HL-60/S4 treated with retinoic acid at 250 ng/mL for 4 days and 3 days (cell line): Measurements from ENCODE around the gene PPP1R3F.
"Not testable (repeated sequence)": the region's sequence is repeated elsewhere in the genome, so short reads cannot be mapped to it uniquely, and the experiment has no call there.

ENCODE experiments used
- in situ Hi-C: fragments of 300-500 bp; cut with MboI; formaldehyde crosslinking; loops from 2 replicates; pipeline ENCODE4 v1.7.0; 2022; ENCODE audit warnings: low sequenced_read_pairs

Gene PPP1R3F

DNA sequence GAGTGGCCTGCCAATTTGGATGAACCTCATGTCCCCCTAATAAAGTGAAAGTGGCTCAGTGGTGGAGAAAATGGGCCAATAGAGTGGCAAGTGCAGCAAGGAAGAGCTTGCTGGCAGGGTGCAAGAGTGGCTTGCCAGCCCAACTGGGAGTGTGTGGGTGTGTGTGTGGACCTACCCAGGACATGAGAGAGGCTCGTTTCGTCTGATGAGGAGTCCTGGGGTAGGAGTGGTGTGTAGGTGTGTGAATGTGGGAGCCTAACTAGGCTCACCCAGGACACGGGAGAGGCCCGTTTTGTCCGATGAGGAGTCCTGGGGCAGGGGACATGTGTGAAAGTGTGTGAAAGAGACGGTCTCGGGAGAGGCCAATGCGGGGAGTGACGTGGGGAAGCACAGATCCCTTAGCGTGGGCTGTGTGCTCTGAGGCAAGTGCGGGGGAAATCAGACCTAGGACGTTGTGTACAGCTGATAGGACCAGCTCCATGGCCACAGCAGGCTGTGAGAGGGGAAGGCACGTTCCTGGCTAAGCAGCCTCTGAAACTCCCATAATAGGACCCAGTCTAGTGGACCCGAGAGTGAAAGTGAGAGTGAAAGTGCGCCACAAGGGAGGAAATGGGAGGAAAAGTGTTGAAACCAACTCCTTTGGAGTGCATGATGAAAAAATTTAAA lies 39.1 kb downstream of the PPP1R3F start:
- in situ Hi-C loops, result no loop called here

DNA sequence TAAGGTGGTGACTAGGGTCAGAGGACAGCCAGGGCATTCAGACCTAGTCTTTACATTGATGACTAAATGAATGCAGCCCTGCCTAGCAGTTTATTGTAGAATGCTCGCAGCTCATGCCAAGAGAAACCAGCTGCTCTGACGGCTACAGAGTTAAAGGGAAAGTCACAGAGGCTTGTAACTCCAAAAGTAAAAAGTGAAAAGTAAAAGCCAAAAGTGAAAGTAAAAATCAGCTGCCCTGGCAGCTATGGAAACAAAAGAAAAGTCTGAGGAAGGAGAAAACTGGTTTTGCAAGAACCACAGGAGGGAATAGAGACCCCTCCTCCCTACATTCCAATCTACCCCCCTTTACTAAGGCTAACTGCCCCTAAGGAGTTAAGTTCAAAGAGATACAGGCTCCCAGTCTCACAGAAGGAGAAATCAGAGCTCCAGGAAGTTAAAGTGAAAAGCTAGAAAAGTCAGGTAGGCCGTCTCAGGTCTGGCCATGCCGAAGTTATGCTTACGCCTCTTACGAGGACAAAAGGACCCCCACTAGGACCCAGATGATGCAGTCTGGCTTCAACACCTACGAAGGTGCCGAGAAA lies 39.9 kb downstream of the PPP1R3F start:
- in situ Hi-C loops, result no loop called here

DNA sequence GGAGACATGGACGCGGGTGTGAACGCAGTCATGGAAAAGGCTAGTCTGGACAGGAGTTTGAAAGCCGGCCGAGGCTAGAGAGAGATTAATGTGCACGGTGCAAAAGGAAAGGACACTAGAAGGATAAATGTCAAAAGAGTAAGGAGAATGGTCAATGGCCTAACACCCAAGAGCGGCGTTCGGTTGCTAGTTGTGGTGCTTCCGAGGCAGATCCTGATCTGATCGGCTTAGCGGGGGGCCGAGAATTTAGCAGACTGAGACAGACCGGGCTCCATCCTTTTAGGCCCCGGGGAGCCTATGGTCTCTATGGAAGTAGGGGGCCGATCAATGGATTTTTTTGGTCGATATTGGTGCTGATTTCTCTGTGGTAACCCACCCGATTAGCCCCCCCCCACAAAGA lies 40.8 kb downstream of the PPP1R3F start:
- in situ Hi-C loops, result no loop called here

DNA sequence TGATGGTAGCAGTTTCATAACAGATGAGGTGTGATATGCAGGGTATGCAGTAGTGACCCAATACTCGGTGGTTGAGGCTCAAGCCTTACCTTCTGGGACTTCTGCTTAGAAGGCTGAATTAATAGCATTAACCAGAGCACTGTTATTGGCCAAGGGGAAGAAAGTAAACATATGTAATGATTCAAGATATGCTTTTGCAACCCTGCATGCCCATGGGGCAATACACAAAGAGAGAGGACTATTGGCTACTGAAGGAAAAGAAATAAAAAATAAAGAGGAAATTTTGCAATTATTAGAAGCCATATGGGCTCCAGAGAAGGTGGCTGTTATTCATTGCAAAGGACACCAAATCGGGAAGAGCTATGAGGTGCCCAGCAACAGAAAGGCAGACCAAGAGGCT lies 42.6 kb downstream of the PPP1R3F start:
- in situ Hi-C loops, result no loop called here

DNA sequence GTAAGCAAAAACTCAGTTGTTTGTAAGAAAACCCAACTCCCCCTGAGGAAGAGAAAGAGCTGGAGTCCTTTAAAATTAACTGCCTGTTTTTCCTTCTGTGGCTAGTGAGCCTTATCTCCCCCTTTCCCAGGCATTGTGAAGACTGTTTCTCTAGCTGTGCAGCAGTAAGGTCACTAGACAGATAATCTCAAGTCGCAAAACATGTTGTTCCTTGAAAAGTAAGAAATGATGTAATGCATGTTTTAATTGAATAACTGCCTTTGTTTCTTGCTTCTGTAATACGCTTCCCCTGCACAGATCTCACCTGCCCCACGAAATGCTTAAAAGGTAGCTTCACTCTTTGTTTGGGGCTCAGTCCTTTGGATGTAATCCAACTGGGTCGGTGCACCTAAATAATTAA lies 46.5 kb downstream of the PPP1R3F start:
- in situ Hi-C loops, result no loop called here

DNA sequence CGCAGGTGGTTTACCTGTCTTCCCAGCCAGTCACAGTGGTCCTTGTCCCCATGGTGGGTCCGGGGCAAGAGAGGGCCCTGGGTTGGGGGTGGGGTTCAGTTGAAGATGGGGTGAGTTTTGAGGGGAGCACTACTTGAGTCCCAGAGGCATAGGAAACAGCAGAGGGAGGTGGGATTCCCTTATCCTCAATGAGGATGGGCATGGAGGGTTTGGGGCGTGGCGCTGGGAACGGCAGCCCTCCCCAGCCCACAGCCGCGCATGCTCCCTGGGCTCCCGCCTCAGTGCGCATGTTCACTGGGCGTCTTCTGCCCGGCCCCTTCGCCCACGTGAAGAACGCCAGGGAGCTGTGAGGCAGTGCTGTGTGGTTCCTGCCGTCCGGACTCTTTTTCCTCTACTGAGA lies 52.1 kb downstream of the PPP1R3F start, which contains the start of gene GAGE12J:
GAGE12J (plus strand) TSS at position 301 of the 400 bp plus-strand sequence. CDS start 1,157 bp downstream, outside the sequence.
- in situ Hi-C loops, result not testable (repeated sequence)

DNA sequence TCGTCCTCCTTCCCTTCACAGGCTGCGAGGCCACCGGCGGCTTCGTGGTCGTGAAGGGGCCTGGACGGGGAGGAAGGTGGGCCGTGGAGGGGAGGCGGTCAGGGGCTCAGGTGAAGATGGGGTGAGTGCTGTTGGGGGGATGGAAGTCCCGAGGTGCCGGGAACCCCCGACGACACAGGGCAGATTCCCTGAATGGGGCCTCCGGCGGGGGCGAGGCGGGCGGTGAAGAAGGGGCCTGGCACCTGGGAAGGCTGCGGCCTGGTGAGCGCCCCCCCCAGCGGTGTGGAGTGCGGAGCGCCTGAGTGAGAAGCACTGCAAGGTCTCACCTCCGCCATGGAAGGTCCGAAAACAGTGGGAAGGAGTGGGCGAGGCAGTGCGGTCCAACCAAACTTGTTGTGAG lies 52.7 kb downstream of the PPP1R3F start:
- in situ Hi-C loops, result not testable (repeated sequence)

DNA sequence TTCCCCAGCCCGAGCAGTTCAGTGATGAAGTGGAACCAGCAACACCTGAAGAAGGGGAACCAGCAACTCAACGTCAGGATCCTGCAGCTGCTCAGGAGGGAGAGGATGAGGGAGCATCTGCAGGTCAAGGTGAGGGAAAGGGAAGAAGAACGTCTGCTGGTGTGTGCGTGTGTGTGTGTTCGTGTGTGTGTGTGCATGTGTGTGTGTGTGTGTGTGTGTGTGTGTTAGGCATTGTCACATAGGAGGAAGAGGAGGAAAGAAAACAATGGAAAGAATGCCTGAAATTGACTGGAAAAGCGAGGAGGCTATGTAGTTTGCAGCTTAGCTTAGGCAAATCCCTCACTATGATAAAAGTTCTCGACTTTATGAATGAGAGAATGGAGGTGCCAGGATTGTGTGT lies 54.1 kb downstream of the PPP1R3F start:
- in situ Hi-C loops, result not testable (repeated sequence)

DNA sequence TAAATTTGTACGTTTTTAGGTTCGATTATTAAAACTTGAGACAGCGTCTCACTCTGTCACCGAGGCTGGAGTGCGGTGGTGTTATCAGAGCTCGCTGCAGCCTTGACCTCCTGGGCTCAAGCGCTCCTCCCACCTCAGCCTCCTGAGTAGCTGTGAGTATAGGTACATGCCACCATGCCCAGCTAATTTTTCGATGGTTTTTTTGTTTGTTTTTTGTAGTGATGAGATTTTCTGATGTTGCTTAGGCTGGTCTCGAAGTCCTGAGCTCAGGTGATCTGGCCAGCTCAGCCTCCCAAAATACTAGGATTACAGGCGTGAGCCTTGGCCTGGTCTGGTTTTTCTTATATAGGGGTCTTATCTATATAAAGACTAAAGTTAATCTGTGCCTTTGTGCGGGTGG lies 60.8 kb downstream of the PPP1R3F start:
- in situ Hi-C loops, result not testable (repeated sequence)

DNA sequence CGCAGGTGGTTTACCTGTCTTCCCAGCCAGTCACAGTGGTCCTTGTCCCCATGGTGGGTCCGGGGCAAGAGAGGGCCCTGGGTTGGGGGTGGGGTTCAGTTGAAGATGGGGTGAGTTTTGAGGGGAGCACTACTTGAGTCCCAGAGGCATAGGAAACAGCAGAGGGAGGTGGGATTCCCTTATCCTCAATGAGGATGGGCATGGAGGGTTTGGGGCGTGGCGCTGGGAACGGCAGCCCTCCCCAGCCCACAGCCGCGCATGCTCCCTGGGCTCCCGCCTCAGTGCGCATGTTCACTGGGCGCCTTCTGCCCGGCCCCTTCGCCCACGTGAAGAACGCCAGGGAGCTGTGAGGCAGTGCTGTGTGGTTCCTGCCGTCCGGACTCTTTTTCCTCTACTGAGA lies 61.7 kb downstream of the PPP1R3F start, which contains the start of gene GAGE13:
GAGE13 (plus strand) TSS at position 301 of the 400 bp plus-strand sequence. CDS start 1,156 bp downstream, outside the sequence.
- in situ Hi-C loops, result not testable (repeated sequence)

DNA sequence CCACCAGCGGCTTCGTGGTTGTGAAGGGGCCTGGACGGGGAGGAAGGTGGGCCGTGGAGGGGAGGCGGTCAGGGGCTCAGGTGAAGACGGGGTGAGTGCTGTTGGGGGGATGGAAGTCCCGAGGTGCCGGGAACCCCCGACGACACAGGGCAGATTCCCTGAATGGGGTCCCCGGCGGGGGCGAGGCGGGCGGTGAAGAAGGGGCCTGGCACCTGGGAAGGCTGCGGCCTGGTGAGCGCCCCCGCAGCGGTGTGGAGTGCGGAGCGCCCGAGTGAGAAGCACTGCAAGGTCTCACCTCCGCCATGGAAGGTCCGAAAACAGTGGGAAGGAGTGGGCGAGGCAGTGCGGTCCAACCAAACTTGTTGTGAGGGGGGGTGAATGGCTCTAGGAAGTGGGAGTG lies 62.2 kb downstream of the PPP1R3F start:
- in situ Hi-C loops, result not testable (repeated sequence)
